Body of pancreas (tissue), 4 donors: ENCODE measurements around the gene SREBF1.

Experiments used
- POLR2A ChIP-seq, 3 donors: fragments of 450-650 bp; IDR thresholded peaks; one replicate each; pipeline ENCODE4 v1.6.1; 2016; ENCODE audit warnings: antibody characterized with exemption in 3 of 3, mild to moderate bottlenecking in 2 of 3
- TF ChIP-seq, protein P1 (sequence below), 7 experiments: fragments of 450-650 bp in 4 of 7; fragments of 200-600 bp in 3 of 7; sonication (generic) in 3 of 7; IDR thresholded peaks; one replicate each; pipeline ENCODE4 v1.5.1; 2016 to 2019; ENCODE audit warnings: antibody characterized with exemption in 7 of 7

DNA sequence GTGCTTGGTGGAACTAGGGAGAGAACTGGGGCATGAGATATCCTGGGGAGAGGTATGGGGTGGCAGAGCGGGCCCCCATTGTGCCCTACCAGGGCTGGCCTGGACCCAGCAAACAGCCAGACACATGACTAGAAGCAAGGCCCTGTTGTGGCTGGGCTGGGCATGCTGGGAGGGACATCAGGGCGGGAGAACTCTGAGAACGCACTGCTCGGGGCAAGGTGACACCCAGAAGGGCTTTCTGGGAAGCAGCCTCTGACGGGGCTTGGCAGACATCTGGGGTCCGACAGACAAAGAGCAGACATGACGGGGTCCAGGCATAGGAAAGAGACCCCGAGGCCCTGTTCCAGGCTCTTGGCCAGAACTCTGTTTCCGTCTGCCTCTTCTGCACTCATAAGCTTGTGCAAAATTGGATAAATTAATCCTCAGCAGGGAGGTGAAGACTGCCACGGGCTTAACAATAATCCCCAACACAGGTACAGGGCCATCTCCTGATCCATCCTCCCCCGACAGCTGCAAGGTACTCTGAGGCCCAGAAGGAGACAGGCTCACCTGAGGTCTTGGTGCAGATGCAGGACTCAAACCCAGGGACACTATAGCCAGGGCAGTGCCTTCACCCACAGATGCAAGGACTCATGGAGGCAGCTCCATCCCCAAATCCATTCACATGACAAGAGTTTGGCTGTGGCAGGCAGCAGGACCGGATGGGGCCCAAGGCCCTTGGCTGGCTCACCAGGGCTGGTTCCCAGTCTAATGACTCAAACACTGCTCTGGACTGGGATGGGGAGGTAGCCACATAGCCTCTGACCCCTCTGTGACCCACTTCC, 5.4 kb downstream of the SREBF1 start:
- no peak for TF ChIP-seq POLR2A (IDR thresholded peaks at IDR 0.05)
- TF ChIP-seq, protein P1, sequence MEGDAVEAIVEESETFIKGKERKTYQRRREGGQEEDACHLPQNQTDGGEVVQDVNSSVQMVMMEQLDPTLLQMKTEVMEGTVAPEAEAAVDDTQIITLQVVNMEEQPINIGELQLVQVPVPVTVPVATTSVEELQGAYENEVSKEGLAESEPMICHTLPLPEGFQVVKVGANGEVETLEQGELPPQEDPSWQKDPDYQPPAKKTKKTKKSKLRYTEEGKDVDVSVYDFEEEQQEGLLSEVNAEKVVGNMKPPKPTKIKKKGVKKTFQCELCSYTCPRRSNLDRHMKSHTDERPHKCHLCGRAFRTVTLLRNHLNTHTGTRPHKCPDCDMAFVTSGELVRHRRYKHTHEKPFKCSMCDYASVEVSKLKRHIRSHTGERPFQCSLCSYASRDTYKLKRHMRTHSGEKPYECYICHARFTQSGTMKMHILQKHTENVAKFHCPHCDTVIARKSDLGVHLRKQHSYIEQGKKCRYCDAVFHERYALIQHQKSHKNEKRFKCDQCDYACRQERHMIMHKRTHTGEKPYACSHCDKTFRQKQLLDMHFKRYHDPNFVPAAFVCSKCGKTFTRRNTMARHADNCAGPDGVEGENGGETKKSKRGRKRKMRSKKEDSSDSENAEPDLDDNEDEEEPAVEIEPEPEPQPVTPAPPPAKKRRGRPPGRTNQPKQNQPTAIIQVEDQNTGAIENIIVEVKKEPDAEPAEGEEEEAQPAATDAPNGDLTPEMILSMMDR (IDR thresholded peaks at IDR 0.05) = no peak
